NOMO-1 treated with DMSO at 0.1 percent for 48 hours (cell line): Measurements from ENCODE around the gene MLLT3.

Source experiments
- DNase-seq: peaks from one replicate; lab custom pipeline; 2025; ENCODE audit not compliant: unreplicated experiment; lab: John Stamatoyannopoulos, UW

Gene MLLT3

GRCh38 chr9:20314981-20315380, 307.3 kb downstream of the MLLT3 start:
- no peak for DNase-seq

GRCh38 chr9:20313415-20313814, 308.9 kb downstream of the MLLT3 start:
- no peak for DNase-seq

- no peak for DNase-seq
Observed at GRCh38 chr9:20312732-20313131, 309.6 kb downstream of the MLLT3 start.

GRCh38 chr9:20310024-20310423, 312.3 kb downstream of the MLLT3 start:
- DNase-seq: no peak

GRCh38 chr9:20309124-20309523, 313.2 kb downstream of the MLLT3 start:
- no peak for DNase-seq

- no peak for DNase-seq
Observed at GRCh38 chr9:20307621-20308020, 314.7 kb downstream of the MLLT3 start.

- DNase-seq: no peak
Observed at GRCh38 chr9:20305452-20305851, 316.8 kb downstream of the MLLT3 start.

- no peak for DNase-seq
Observed at GRCh38 chr9:20303996-20304395, 318.3 kb downstream of the MLLT3 start.

GRCh38 chr9:20303066-20303465, 319.2 kb downstream of the MLLT3 start:
- DNase-seq: no peak

GRCh38 chr9:20302197-20302596, 320.1 kb downstream of the MLLT3 start:
- DNase-seq: no peak

GRCh38 chr9:20300430-20301115, 321.7 kb downstream of the MLLT3 start:
- DNase-seq: no peak

- no peak for DNase-seq
Observed at GRCh38 chr9:20297646-20298084, 324.6 kb downstream of the MLLT3 start.

- no peak for DNase-seq
Observed at GRCh38 chr9:20295555-20295954, 326.7 kb downstream of the MLLT3 start.

GRCh38 chr9:20294046-20294750, 328.1 kb downstream of the MLLT3 start:
- no peak for DNase-seq

- no peak for DNase-seq
Observed at GRCh38 chr9:20292002-20292401, 330.3 kb downstream of the MLLT3 start.
